Brain microvascular endothelial cell (primary cell): Measurements from ENCODE around the gene MPND.
"Not testable (repeated sequence)": the region's sequence is repeated elsewhere in the genome, so short reads cannot be mapped to it uniquely, and the experiment has no call there.

Source experiments
- DNase-seq: peaks from one replicate; pipeline ENCODE4 v3.0.0-alpha.2; 2020
- H3K27ac ChIP-seq: fragments of 250-450 bp; sonication (Bioruptor Pico); 2 replicates; pipeline ENCODE4 v1.5.1; 2020; ENCODE audit warnings: mild to moderate bottlenecking, moderate library complexity
- H3K27me3 ChIP-seq: fragments of 250-450 bp; sonication (Bioruptor Pico); replicated peaks from 2 replicates; pipeline ENCODE4 v1.5.1; 2020; ENCODE audit warnings: mild to moderate bottlenecking
- H3K36me3 ChIP-seq: fragments of 250-450 bp; sonication (Bioruptor Pico); replicated peaks from 2 replicates; pipeline ENCODE4 v1.5.1; 2020; ENCODE audit warnings: mild to moderate bottlenecking
- H3K4me3 ChIP-seq: 2 replicates; pipeline ENCODE4 v1.5.1; 2011; ENCODE audit warnings: low read depth, mild to moderate bottlenecking, control low read depth, low read length, moderate library complexity
- in situ Hi-C: cut with HindIII; loops from 2 replicates; pipeline ENCODE4 v1.10.0; 2017; ENCODE audit warnings: low sequenced_read_pairs, low pct_ligation_motif_present
- TF ChIP-seq, protein P1 (sequence below): IDR thresholded peaks from 2 replicates; pipeline ENCODE4 v1.5.1; 2011; ENCODE audit warnings: low read depth, mild to moderate bottlenecking, moderate library complexity, low read length, control low read depth, inconsistent platforms; ENCODE audit errors: missing control alignments

MPND gene

DNA sequence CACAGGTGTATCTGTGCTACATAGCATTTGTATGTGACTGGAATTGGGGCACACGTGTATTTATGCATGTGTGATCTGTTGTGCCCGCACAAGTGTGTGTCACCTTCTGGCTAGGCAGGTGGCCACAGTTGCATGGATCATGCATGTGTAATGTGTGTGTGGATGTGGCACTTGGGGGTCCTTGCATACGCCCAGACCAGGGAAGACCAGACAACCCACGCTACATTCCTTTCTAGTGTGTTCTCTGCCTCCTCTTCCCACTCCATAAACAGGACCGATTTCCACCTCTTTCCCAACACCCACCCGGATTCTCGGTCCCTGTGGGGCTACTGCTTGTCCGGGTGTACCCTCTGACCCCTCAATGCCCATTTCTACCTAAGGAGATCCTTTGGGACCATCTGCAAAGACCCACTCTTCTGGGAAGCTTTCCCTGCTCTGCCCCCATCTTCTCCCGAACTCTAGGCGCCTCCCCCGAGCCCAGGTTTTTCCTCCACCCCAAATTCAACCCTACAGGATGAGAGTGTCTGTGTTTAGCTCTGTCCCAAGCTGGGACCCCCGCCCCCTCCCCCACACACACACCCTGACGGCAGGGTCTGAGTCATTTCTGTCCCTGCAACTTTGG is 17.0 kb upstream of the MPND start:
- DNase-seq, result no peak
- Histone ChIP-seq H3K27me3 (no peaks in the 10 kb centered on the region), H3K4me3 (no peak overlapping the region), H3K27ac (no peak overlapping the region), H3K36me3 (no peaks in the 10 kb centered on the region)
- in situ Hi-C loops, result no loop called here
- TF ChIP-seq, protein P1, sequence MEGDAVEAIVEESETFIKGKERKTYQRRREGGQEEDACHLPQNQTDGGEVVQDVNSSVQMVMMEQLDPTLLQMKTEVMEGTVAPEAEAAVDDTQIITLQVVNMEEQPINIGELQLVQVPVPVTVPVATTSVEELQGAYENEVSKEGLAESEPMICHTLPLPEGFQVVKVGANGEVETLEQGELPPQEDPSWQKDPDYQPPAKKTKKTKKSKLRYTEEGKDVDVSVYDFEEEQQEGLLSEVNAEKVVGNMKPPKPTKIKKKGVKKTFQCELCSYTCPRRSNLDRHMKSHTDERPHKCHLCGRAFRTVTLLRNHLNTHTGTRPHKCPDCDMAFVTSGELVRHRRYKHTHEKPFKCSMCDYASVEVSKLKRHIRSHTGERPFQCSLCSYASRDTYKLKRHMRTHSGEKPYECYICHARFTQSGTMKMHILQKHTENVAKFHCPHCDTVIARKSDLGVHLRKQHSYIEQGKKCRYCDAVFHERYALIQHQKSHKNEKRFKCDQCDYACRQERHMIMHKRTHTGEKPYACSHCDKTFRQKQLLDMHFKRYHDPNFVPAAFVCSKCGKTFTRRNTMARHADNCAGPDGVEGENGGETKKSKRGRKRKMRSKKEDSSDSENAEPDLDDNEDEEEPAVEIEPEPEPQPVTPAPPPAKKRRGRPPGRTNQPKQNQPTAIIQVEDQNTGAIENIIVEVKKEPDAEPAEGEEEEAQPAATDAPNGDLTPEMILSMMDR, result no peak

DNA sequence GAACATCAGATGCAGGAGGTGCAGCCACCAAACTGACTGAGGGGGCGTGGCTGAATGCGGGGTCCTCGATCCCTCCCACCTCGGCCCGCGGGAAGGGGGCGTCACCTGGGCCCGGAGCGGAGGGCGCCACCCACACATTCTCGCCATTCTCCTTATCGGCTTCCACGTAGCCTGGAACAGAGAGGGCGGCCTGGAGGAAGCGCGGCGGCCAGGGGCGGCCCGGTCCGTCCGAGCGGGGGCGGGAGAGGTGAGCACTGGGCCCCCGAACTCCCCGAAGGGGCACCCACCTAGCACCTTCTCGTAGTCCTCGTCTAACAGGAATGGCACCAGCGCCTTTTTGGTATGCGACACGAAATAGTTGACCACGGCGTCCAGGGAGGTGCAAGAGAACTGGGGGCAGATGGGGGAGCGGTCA is 16.5 kb upstream of the MPND start:
- H3K27me3 ChIP-seq, result no peaks in the 10 kb centered on the region
- TF ChIP-seq, protein P1, result no peak
- H3K36me3 ChIP-seq, result no peaks in the 10 kb centered on the region
- in situ Hi-C loops, result no loop called here
- no peak overlapping the region for H3K27ac ChIP-seq
- peak overlapping the region; percentile 29 for H3K4me3 ChIP-seq
- DNase-seq, result no peak

DNA sequence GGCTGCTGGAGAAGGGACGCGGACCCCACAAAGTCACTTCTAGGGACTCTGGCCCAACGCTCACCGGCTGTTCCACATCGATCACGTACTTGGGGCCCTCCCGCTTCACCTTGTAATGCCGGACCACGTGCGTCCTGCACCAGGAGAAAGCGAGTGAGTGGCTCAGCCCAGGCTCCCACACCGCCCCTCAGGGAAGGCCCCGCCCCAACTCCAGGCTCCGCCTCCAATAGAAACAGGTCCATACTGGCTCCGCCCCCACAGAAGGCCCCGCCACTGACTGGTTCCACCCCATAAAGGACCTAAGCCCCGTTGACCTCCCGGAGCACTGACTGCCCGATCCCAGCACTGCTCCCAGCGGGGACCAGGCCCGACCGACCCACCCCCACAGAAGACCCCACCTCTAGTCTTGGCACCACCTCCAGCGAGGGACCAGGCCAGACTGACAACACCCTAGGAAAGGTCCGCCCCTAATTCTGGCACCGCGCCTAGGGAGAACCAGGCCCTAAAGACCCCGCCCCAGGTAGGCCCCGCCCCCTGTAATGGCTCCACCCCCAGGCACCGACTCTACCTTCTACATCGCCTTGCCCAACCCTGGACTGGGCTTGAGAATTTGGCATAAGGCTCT is 16.0 kb upstream of the MPND start:
- in situ Hi-C loops, result no loop called here
- peak overlapping the region; percentile 42 for H3K4me3 ChIP-seq
- H3K36me3 ChIP-seq, result no peaks in the 10 kb centered on the region
- H3K27ac ChIP-seq, result no peak overlapping the region
- DNase-seq, result peak; percentile 82
- no peaks in the 10 kb centered on the region for H3K27me3 ChIP-seq
- TF ChIP-seq, protein P1, result no peak

DNA sequence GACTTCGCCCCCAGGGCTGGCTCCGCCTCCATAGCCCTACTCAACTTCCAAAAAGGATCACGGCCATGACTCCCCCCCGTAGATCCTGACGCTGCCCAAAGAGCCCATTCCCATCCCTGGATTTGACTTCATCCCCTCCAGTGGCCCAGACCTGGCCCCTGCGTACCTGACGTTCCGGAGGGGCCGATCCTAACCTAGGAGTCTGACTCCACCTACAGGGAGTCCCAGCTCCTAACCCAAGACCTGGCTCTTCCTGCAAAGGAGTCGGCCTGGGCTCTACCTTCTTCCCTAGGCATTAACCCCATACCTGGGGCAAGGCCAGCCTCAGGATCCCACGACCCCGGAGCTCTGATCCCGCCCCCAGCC is 15.5 kb upstream of the MPND start:
- Histone ChIP-seq H3K4me3 (peak overlapping the region; percentile 42), H3K27ac (no peak overlapping the region), H3K27me3 (no peaks in the 10 kb centered on the region), H3K36me3 (no peaks in the 10 kb centered on the region)
- no peak for DNase-seq
- TF ChIP-seq, protein P1, result no peak
- in situ Hi-C loops, result no loop called here

DNA sequence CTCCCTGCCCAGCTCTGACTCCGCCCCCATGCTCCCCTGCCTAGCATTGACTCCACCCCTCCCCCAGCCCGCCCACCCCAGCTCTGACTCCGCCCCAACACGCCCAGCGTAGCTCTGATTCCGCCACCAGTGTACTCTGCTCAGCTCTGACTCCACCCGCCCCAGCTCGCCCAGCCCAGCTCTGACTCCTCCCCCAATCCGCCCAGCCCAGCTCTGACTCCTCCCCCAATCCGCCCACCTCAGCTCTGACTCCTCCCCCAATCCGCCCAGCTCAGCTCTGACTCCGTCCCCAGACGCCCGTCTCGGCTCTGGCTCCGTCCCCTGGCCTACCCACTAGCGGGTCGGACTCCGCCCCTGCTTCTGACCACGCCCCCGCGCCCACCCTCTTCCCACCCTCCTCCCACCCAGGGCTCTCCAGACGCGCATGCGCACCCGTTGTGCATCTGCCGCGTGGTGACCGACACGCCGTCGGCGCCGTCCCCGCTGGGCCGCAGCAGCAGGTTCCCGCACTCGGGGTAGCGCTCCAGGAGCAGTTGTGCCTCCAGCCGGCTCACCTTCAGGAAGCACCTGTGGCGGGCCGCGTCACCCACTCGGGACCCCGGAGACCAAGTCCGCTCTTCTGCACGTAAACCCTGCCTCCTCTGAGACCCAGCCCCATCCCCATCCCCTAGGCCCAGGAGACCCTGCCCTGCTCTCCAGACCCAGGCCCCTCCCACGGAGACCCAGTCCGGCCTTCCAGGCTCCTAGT is 14.9 kb upstream of the MPND start:
- TF ChIP-seq, protein P1, result no peak
- Histone ChIP-seq H3K27me3 (no peaks in the 10 kb centered on the region), H3K27ac (peak overlapping the region; percentile 69), H3K36me3 (no peaks in the 10 kb centered on the region), H3K4me3 (peak overlapping the region; percentile 60)
- in situ Hi-C loops, result no loop called here
- peak; percentile 96 for DNase-seq

DNA sequence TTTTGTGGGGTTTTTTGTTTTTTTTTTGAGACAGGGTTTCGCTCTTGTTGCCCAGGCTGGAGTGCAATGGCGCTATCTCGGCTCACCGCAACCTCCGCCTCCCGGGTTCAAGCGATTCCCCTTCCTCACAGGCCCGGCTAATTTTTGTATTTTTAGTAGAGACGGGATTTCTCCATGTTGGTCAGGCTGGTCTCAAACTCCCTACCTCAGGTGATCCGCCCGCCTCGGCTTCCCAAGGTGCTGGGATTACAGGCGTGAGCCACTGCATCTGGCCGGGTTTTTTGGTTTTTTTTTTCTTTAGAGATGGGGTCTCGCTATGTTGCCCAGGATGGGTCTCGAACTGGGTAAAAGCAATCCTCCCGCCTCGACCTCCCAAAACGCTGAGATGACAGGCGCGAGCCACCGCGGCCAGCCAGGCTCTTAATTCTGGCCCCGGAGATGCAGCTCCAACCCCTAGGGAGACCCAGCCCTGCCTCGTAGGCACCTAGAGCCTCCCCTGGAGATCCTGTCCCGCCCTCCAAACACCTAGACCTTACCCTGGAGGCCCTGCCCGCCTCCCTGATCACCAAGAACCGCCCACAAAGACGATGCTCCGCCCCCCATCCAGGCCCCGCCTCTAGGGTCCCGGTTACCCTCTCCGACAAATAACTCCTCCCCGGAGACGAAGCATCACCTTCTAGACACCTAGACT is 14.2 kb upstream of the MPND start:
- H3K27me3 ChIP-seq, in situ Hi-C loops, H3K36me3 ChIP-seq, DNase-seq: not testable (repeated sequence)
- Histone ChIP-seq H3K27ac (peak overlapping the region; percentile 69), H3K4me3 (peak overlapping the region; percentile 60)
